ENCODE measurements around the gene RPTOR. TPM values are rescaled to one million over a fixed set of nuclear protein-coding genes. Genes with fewer than 3 reads are reported as not detected.

The RPTOR gene
- total and polyA plus RNA-seq, 2 donors (not counting 3 experiments of a cell fraction or from before 2014, with no cell fraction given) = 10.7 to 41.8 TPM

DNA sequence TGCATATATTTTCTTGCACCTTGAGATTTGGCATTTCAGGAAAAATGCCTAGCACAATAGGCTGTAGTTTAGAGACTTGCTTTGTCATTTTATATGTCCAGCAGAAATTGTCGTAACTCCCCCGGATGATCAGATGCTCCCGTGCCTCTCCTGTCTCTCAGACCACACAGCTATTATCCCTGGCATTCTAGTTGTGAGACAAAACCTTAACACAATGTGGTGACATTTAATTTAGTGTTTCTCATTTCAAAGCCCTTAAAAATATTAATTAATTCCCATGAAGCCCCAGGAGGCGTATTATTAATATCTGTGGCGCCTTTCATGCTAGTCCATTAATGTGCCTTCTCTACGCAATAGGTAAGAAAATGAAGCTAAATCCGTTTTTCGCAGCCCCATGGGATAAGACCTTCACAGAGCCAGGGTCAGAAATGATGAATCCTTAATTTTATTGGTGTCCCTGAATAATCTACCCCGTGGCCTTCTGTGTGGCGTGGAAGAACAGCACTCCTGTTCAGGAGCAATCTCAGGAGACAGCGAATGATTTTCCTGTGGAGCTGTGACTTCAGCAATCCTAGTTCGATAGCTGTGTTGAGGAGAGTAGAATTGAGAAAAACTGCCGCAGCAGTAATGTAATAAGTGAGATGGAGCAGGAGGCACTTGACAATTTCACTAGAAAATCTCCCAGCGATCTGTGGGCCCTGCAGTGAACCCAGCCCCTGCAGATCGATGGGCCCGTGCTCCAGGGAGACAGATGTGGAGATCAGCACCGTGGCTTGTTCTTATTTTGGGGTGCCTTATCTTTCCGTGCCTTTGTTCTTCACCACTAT lies 157.9 kb downstream of the RPTOR start:
- H3K4me2 ChIP-seq (ENCODE audit: insufficient read depth, low read length) = no peak overlapping the region
- no peaks in the 10 kb centered on the region for H3K9me1 ChIP-seq (replicated peaks; ENCODE audit: control insufficient read depth, extremely low read depth, insufficient read depth, low read length)
- no peaks in the 10 kb centered on the region for H3K27me3 ChIP-seq (ENCODE audit: control insufficient read depth in 2 of 2, insufficient read depth in 2 of 2, low read length in 2 of 2)
- H4K20me1 ChIP-seq (replicated peaks; ENCODE audit: control insufficient read depth, extremely low read depth, insufficient read depth, low read length) = no peaks in the 10 kb centered on the region
- CTCF ChIA-PET = interaction anchor here (0.7 to 1.2 kb wide), 3 partner anchors 23 to 226 kb away, joined by 3 to 4 read pairs (median 3); no protein-coding TSS in a partner anchor
- FAIRE-seq = no peak
- dilution Hi-C loops (cut with MboI; ENCODE audit: extremely low pct_ligation_motif_present, low sequenced_read_pairs) = no loop called here
- no peaks in the 10 kb centered on the region for H3K4me1 ChIP-seq (ENCODE audit: control insufficient read depth, extremely low read depth, insufficient read depth, low read length)
- no peak overlapping the region for H2AFZ ChIP-seq (ENCODE audit: low read depth, low read length)
- DNase-seq (ENCODE audit: low read depth, low spot score) = no peak
- TF ChIP-seq, protein P1, sequence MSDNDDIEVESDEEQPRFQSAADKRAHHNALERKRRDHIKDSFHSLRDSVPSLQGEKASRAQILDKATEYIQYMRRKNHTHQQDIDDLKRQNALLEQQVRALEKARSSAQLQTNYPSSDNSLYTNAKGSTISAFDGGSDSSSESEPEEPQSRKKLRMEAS (IDR thresholded peaks at IDR 0.05; ENCODE audit: insufficient read depth, insufficient read length) = no peak
- no peak for TF ChIP-seq FOS (IDR thresholded peaks at IDR 0.05; ENCODE audit: borderline replicate concordance, insufficient read depth, low read length)
- no peak for TF ChIP-seq JUN (IDR thresholded peaks at IDR 0.05; ENCODE audit: borderline replicate concordance, insufficient read depth, insufficient read length, low read depth)
- TF ChIP-seq MYC (IDR thresholded peaks at IDR 0.05; ENCODE audit: low read depth, low read length) = no peak
- TF ChIP-seq POLR2A (IDR thresholded peaks at IDR 0.05; ENCODE audit: low read depth, low read length) = no peak
- TF ChIP-seq EZH2 (IDR thresholded peaks at IDR 0.05; ENCODE audit: borderline replicate concordance, low read depth, low read length, severe bottlenecking) = no peak
- TF ChIP-seq GATA2 (IDR thresholded peaks at IDR 0.05; ENCODE audit: insufficient read depth, insufficient read length, low read depth, low read length) = no peak
- TF ChIP-seq, protein P2, sequence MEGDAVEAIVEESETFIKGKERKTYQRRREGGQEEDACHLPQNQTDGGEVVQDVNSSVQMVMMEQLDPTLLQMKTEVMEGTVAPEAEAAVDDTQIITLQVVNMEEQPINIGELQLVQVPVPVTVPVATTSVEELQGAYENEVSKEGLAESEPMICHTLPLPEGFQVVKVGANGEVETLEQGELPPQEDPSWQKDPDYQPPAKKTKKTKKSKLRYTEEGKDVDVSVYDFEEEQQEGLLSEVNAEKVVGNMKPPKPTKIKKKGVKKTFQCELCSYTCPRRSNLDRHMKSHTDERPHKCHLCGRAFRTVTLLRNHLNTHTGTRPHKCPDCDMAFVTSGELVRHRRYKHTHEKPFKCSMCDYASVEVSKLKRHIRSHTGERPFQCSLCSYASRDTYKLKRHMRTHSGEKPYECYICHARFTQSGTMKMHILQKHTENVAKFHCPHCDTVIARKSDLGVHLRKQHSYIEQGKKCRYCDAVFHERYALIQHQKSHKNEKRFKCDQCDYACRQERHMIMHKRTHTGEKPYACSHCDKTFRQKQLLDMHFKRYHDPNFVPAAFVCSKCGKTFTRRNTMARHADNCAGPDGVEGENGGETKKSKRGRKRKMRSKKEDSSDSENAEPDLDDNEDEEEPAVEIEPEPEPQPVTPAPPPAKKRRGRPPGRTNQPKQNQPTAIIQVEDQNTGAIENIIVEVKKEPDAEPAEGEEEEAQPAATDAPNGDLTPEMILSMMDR (IDR thresholded peaks at IDR 0.05; ENCODE audit: extremely low read depth in 1 of 2, insufficient read depth in 1 of 2, low read depth in 1 of 2, low read length in 2 of 2) = no peak
- TF ChIP-seq POLR2AphosphoS5 (IDR thresholded peaks at IDR 0.05; ENCODE audit: insufficient read depth, low read depth, low read length) = no peak
- no peaks in the 10 kb centered on the region for H3K9me3 ChIP-seq (replicated peaks; ENCODE audit: control insufficient read depth, insufficient read depth, low read length)
- peaks cover 21% of the 10 kb centered on the region for H3K79me2 ChIP-seq (ENCODE audit: control insufficient read depth, insufficient read depth, low read length)
- no peaks in the 10 kb centered on the region for H3K36me3 ChIP-seq (ENCODE audit: control insufficient read depth in 2 of 2, extremely low read depth in 1 of 2, insufficient read depth in 2 of 2, low read length in 2 of 2)
- no peak overlapping the region for H3K9ac ChIP-seq (replicated peaks; ENCODE audit: extremely low read depth, insufficient read depth, low read length)
- BruUV-seq (replicated peaks) = no TSS peak
- intact Hi-C loops (cut with micrococcal nuclease) = no loop called here
- H3K4me3 ChIP-seq (replicated peaks in 1 of 3; ENCODE audit: insufficient read depth in 1 of 3, low read depth in 1 of 3, low read length in 3 of 3) = no peak overlapping the region
- no peak overlapping the region for H3K27ac ChIP-seq (ENCODE audit: insufficient read depth, low read depth, low read length)
- POLR2A ChIA-PET = no interaction called here

All from endothelial cell of umbilical vein (primary cell).